ENCODE measurements around the gene SPATA31C1.
"Not testable (repeated sequence)": the region's sequence is repeated elsewhere in the genome, so short reads cannot be mapped to it uniquely, and the experiment has no call there.

Gene SPATA31C1

DNA sequence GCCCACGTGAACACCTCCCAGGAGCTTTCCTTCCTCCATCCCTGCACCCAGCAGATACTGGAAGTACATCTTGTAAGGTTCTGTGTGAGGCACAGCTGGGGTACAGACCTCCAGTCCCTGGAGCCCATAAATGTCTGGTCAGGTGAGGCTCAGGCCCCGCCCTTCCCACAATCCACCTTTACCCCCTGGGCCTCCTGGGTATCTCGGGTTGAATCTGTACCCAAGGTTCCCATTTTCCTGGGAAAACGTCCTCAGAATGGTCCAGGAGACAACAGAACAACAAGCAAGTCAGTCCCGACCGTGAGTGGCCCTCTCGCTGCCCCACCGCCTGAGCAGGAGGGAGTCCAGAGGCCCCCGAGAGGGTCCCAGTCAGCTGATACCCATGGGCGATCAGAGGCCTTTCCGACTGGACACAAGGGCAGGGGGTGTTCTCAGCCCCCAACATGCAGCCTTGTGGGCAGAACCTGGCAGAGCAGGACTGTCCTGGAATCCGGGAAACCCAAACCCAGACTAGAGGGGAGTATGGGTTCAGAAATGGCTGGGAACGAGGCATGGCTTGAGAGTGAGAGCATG, 30.7 kb upstream of the SPATA31C1 start:
- DNase-seq (ENCODE audit: low read depth in 2 of 2) = no peak

DNA sequence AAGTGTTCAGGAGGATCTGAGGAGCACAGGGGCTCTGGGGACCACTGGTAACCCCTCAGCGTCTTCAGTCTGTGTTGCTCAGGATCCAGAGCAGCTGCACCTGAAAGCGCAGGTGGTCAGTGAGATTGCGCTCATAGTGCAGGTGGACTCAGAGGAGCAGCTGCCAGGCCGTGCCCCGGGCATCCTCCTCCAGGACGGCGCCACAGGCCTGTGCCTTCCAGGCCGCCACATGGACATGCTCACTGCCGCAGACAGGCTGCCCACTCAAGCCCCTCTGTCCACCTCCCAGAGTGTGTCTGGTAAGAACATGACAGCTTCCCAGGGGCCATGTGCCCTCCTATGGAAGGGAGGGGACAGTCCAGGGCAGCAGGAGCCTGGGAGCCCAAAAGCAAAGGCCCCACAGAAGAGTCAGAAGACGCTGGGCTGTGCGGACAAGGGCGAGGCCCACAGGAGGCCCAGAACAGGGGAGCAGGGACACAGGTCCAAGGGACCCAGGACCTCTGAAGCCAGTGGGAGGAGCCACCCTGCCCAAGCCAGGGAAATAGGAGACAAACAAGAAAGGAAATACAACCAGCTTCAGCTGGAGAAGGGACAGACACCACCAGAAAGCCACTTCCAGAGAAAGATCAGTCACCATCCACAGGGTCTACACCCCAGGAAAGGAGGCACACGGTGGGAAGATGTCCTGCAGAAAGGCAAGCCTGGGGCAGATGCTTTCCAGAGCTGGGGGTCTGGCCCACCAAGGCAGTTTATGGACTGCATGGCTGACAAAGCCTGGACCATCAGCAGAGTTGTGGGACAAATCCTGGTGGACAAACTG, 29.9 kb upstream of the SPATA31C1 start:
- no peak for DNase-seq (ENCODE audit: low read depth in 2 of 2)

GRCh38 chr9:87888501-87888900, 29.3 kb upstream of the SPATA31C1 start:
- DNase-seq (ENCODE audit: low read depth in 2 of 2) = no peak

DNA sequence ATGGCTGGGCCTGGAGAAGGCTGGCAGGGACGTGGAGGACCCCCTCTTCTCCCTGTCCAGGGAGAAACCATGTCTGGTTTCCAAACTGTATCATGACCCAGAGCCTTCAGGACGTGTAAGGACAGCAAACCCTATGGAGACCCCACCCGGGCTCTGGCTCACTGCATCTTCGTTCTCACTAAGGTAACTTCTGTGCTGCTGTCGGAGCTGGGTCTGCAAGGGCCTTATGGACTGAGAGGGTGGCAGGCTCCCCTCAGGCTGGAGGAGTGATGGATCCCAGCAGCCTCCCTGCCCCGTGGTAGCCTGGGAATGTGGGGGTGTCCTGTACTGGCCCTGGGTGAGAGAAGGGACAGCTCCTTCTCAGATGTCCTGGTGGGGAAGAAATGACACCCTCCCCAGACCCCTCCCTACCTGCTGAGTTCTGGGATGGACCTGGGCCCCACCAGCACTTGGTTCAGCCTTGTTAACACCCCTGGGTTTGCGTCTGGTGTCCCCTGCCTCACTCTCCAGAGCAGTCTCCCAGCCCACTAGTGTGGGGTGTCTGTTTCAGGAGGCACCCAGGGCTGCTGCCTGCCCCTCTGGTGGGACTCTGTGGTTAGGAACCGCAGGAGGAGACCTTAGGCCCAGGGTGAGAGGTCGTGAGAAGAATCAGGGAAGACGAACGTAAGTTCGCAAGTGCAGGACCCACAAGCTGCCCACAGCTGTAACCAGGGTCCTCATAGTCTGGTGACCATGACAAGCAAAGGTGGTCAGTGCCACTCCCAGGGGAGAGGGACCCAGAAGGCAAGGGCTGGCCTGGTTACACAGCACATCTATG, 28.5 kb upstream of the SPATA31C1 start:
- no peak for DNase-seq (ENCODE audit: low read depth in 2 of 2)

DNA sequence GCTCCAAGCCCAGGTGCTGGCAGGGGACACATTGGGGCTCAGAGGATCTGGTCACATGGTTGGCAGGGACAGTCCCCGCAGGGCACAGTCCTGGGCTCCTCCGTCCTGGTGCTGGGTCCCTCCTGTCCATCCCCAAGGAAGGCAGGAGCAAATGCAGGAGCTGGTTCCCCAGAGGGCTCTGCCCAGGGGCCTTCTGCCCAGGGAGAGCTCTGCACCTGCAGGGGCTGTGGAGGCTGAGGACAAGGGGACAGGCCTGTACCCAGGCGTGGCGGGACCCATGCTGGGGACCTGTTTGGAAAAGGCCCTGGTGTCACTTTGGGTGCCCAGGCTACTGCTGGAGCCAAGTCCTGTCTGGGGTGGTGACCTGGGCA, 27.9 kb upstream of the SPATA31C1 start:
- DNase-seq (ENCODE audit: low read depth in 2 of 2) = no peak

GRCh38 chr9:87890837-87891236, 26.9 kb upstream of the SPATA31C1 start:
- no peak for DNase-seq (ENCODE audit: low read depth in 2 of 2)

GRCh38 chr9:87891754-87892153, 26.0 kb upstream of the SPATA31C1 start:
- no peak for DNase-seq (ENCODE audit: low read depth in 2 of 2)

GRCh38 chr9:87892956-87893355, 24.8 kb upstream of the SPATA31C1 start:
- DNase-seq (ENCODE audit: low read depth in 2 of 2) = no peak

DNA sequence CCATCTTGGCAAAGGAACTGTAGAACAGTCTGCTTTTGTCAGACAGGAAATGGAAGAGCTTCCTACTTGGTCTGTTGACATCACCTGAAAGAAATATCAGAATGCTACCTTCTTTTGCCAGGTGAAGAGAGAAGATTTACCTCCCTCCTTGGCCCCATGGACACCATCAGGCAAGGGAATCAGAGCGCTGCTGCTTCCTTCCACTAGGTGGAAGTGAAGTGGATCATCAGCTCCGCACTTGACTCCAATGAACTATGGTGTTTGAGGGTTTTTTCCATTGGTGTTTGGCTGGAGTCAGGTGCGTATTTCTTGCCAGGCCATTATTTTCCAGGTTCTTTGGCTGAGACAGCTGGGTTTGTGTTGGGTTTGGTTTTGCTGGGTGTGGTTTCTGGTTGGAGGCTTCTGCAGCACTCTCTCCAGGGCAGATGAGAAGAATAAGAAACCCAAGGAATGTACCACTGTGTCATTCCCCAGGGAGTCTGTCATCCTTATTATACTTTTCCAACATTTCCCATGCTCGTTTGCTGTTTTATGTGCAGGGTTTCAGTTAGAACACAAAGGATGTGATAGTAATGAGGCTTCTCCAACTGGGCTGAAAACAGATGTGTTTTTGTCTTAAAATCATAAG, 22.6 kb upstream of the SPATA31C1 start:
- DNase-seq (ENCODE audit: low read depth in 2 of 2) = no peak

GRCh38 chr9:87896891-87897290, 20.9 kb upstream of the SPATA31C1 start:
- DNase-seq (ENCODE audit: low read depth in 2 of 2) = no peak

GRCh38 chr9:87898151-87898550, 19.6 kb upstream of the SPATA31C1 start:
- no peak for DNase-seq (ENCODE audit: low read depth in 2 of 2)

DNA sequence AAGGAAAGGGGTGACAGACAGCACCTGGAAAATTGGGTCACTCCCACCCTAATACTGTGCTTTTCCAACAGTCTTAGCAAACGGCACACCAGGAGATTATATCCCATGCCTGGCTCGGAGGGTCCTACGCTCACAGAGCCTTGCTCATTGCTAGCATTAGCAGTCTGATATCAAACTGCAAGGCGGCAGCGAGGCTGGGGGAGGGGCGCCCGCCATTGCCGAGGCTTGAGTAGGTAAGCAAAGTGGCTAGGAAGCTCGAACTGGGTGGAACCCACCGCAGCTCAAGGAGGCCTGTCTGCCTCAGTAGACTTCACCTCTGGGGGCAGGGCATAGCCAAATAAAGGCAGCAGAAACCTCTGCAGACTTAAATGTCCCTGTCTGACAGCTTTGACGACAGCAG, 15.4 kb upstream of the SPATA31C1 start:
- DNase-seq (ENCODE audit: low read depth in 2 of 2) = not testable (repeated sequence)

DNA sequence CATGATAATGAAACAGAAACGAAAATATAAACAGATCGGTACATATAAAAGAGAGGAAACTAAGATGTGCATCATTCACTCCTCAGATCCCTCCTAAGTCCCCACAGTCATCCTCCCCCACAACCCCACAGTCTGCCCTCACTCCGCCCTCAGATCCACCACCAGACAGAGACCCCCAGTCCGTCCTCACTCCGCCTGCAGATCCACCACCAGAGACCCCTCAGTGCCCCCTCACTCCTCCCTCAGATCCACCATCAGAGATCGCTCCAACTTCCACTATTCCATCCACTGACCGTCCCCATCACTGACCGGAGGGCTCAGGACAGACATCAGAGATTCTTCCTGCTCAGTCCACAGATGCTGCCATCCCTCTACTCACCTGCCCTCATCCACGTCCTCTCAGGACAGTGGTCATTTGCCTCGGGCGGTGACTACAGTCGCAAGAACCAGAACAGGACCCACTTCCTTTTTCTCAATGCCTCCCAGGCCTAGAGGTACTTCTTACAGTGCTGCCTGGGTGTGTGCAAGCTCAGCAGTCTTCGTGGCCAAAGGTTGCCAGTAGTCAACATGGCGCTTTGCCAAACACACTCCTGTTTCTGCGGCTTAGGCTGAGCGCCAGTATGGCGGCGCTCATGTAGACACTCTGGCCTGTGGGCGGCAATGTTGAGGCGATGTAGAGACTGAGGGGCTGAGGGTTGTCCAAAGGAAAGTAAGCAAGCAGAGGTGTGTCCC, 8.3 kb upstream of the SPATA31C1 start:
- DNase-seq (ENCODE audit: low read depth in 2 of 2) = no peak

- no peak for DNase-seq (ENCODE audit: low read depth in 2 of 2)
Measured at GRCh38 chr9:87910821-87911220, 6.9 kb upstream of the SPATA31C1 start.

GRCh38 chr9:87919013-87919412, 1.3 kb downstream of the SPATA31C1 start:
- DNase-seq (ENCODE audit: low read depth in 2 of 2) = not testable (repeated sequence)

GRCh38 chr9:87921561-87921960, 3.8 kb downstream of the SPATA31C1 start:
- DNase-seq (ENCODE audit: low read depth in 2 of 2) = not testable (repeated sequence)

- DNase-seq (ENCODE audit: low read depth in 2 of 2) = not testable (repeated sequence)
Measured at GRCh38 chr9:87923012-87923411, 5.2 kb downstream of the SPATA31C1 start.

- DNase-seq (ENCODE audit: low read depth in 2 of 2) = not testable (repeated sequence)
Measured at GRCh38 chr9:87924851-87925250, 7.1 kb downstream of the SPATA31C1 start.

DNA sequence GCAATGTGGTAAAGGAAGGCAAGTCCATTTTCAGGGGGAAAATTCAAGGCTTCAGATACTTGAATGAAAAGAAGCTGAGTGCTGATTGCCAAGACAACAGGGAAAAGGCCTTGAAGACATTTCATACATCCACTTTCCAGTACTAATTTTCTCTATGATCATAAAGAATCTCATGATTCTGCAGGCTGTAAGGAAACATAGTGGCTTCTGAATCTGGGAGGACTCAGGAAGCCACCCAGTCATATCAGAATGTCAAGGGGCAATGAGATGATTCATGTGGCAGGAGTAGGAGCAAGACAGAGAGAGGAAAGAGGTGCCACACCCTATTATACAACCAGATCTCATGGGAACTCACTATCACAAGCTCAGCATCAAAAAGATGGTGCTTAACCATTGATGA, 11.4 kb downstream of the SPATA31C1 start:
- DNase-seq (ENCODE audit: low read depth in 2 of 2) = not testable (repeated sequence)

- DNase-seq (ENCODE audit: low read depth in 2 of 2) = not testable (repeated sequence)
Measured at GRCh38 chr9:87934444-87934843, 16.7 kb downstream of the SPATA31C1 start.

DNA sequence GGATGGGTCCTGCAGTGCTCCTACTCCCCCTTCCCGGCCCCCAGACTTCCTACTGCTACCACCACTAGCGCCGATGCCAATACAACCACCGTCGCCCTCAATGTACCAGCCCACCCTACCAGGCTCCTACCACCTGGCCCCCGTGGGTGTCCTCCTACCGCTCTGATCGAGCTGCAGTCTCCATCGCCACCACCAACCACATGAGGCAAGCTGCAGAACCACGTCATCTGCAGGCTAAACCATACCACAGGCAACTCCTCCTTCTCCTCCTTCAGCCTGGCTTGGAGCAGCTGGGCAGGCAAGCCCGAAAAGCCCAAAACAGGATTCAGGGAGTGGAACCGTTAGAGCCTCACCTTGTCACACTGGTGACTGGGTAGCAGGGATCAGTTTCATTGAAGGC, 19.6 kb downstream of the SPATA31C1 start:
- not testable (repeated sequence) for DNase-seq (ENCODE audit: low read depth in 2 of 2)

Measured in stimulated activated CD8-positive, alpha-beta memory T cell treated with anti-CD3 and anti-CD28 coated beads, Interleukin-7, amount 100 ng/mL, for 4 hours (primary cell).